Neutrophil (primary cell): ENCODE measurements around the gene MKLN1.
A peak's percentile ranks its signal among the peaks of the same experiment; 100 is the strongest.
"Not testable (repeated sequence)": the region's sequence is repeated elsewhere in the genome, so short reads cannot be mapped to it uniquely, and the experiment has no call there.

Source experiments
- H3K27ac ChIP-seq: fragments of 200-600 bp; sonication (generic); 2 replicates; pipeline ENCODE4 v1.5.1; 2016; ENCODE audit warnings: mild to moderate bottlenecking, moderate library complexity
- H3K27me3 ChIP-seq: fragments of 200-600 bp; sonication (generic); 2 replicates; pipeline ENCODE4 v1.6.0; 2016; ENCODE audit warnings: mild to moderate bottlenecking
- H3K36me3 ChIP-seq: fragments of 200-600 bp; sonication (generic); 2 replicates; pipeline ENCODE4 v1.5.1; 2017
- H3K4me1 ChIP-seq, 2 experiments: fragments of 200-600 bp in 1 of 2; sonication (generic) in 1 of 2; 1 replicate in 1 of 2; 2 replicates in 1 of 2; pipeline versions ENCODE4 v1.5.1 to v1.6.1; 2013 to 2016; ENCODE audit warnings: low read depth in 1 of 2, low read length in 1 of 2, mild to moderate bottlenecking in 1 of 2, moderate library complexity in 1 of 2; ENCODE audit not compliant: control insufficient read depth in 1 of 2, insufficient read depth in 1 of 2
- H3K4me3 ChIP-seq, 2 experiments: fragments of 200-600 bp in 1 of 2; sonication (generic) in 1 of 2; 1 replicate in 1 of 2; 2 replicates in 1 of 2; pipeline ENCODE4 v1.5.1; 2013 to 2016; ENCODE audit warnings: low read depth in 1 of 2, low read length in 1 of 2, mild to moderate bottlenecking in 1 of 2, moderate library complexity in 1 of 2
- H3K9me3 ChIP-seq: fragments of 200-600 bp; sonication (generic); 2 replicates; pipeline ENCODE4 v1.5.1; 2016
- TF ChIP-seq, protein P1 (sequence below): fragments of 200-600 bp; sonication (generic); IDR thresholded peaks from 2 replicates; pipeline ENCODE4 v1.5.1; 2016; ENCODE audit warnings: antibody characterized with exemption

The MKLN1 gene

DNA sequence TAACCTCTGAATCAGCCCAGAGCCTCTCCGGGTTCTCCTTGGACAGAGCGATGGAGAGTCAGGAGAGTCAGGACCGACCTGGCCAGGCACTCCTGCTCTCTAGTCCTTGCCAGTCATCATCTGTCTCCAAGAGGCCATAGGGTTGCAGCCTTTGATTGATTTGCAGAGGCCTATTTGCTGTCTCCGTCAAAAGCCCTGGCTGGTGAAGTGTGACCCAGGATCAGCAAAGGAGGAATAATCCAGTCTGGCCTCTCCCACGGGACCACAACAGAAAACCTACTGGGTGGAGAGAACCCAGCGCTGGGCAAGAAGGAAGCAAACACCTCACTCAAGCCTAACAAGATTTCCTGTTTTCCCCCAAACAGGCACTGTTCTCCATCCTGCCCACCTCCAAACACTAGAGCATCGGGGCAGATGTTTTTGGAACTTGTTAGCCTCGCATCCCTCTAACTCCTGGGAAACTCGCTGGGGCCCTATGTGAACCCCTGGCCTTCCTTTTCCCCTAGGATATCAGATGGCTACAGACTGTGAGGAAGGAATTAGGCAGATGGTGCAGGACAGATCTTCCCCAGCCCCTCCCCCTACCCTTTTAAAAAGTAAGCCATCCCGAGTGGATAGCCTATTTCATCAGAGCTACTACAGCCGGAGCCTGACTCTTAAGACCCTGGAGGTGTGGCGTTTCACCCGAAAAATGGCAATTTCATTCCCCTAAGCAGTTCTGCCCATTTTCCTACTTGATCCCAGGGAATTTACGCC, 174.4 kb downstream of the MKLN1 start:
- Histone ChIP-seq H3K27me3 (no peaks in the 10 kb centered on the region), H3K36me3 (peaks cover 25% of the 10 kb centered on the region), H3K9me3 (no peaks in the 10 kb centered on the region), H3K4me1 (no peaks in the 10 kb centered on the region), H3K4me3 (no peak overlapping the region), H3K27ac (peak overlapping the region; percentile 20)
- TF ChIP-seq, protein P1, sequence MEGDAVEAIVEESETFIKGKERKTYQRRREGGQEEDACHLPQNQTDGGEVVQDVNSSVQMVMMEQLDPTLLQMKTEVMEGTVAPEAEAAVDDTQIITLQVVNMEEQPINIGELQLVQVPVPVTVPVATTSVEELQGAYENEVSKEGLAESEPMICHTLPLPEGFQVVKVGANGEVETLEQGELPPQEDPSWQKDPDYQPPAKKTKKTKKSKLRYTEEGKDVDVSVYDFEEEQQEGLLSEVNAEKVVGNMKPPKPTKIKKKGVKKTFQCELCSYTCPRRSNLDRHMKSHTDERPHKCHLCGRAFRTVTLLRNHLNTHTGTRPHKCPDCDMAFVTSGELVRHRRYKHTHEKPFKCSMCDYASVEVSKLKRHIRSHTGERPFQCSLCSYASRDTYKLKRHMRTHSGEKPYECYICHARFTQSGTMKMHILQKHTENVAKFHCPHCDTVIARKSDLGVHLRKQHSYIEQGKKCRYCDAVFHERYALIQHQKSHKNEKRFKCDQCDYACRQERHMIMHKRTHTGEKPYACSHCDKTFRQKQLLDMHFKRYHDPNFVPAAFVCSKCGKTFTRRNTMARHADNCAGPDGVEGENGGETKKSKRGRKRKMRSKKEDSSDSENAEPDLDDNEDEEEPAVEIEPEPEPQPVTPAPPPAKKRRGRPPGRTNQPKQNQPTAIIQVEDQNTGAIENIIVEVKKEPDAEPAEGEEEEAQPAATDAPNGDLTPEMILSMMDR, result no peak

DNA sequence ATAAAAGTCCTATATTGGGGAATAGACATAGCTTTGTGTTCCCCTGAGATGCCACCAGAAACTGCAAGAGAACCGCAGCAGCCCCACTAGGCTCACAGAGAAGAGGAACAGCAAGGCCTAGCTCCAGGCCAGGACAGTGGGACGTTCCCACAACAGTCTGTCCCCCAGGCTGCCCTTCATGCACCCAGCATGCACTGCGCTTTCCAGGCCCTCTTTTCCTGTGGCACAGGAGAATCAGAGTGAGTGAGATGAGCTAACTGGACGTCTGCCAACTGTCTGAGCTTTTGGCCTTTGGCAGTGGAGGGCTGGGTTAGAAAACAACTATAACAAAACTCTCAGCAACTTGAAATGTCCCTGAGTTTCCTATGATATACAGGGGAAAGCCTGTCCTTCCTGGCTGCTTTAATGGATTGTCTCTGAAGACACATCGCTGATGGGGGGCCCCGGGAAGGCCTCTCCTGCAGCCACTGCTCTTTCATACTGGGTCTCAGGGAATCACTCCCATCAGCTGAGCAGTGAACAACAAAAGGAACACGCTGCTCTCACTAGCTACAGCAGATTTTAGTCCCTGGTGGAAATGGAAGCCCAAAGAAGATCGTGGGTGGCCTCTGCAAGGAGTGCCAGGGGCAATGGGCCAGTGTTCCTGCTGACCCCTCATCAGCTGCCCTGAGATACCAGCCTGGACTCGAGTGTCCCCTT, 175.3 kb downstream of the MKLN1 start:
- Histone ChIP-seq H3K27me3 (peaks cover 3% of the 10 kb centered on the region), H3K36me3 (peaks cover 17% of the 10 kb centered on the region), H3K9me3 (no peaks in the 10 kb centered on the region), H3K27ac (no peak overlapping the region), H3K4me1 (peaks cover 0 to 1% of the 10 kb centered on the region in 2 experiments), H3K4me3 (no peak overlapping the region)
- TF ChIP-seq, protein P1, result no peak

DNA sequence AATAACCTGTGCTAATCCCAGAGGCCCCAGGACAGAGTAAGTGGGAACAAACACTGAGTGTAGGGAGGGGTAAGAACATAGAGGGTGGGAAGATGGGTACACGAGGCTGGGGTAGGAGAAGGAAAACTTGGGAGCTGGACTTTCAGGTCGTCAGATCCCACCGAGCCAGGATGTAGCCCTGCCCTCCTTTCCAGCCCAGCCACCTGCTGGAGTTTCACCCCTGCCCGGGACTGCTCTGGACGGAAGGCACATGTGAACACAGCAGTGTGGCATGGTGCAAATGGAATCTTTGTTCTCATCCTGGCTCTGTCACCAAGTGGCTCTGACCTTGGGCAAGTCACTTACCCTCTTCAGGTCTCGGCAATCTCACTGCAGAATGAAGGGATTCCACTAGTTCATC, 176.0 kb downstream of the MKLN1 start:
- Histone ChIP-seq H3K36me3 (peaks cover 13% of the 10 kb centered on the region), H3K27me3 (peaks cover 7% of the 10 kb centered on the region), H3K27ac (no peak overlapping the region), H3K9me3 (no peaks in the 10 kb centered on the region), H3K4me3 (no peak overlapping the region), H3K4me1 (peaks cover 0 to 3% of the 10 kb centered on the region in 2 experiments)
- TF ChIP-seq, protein P1, result no peak

DNA sequence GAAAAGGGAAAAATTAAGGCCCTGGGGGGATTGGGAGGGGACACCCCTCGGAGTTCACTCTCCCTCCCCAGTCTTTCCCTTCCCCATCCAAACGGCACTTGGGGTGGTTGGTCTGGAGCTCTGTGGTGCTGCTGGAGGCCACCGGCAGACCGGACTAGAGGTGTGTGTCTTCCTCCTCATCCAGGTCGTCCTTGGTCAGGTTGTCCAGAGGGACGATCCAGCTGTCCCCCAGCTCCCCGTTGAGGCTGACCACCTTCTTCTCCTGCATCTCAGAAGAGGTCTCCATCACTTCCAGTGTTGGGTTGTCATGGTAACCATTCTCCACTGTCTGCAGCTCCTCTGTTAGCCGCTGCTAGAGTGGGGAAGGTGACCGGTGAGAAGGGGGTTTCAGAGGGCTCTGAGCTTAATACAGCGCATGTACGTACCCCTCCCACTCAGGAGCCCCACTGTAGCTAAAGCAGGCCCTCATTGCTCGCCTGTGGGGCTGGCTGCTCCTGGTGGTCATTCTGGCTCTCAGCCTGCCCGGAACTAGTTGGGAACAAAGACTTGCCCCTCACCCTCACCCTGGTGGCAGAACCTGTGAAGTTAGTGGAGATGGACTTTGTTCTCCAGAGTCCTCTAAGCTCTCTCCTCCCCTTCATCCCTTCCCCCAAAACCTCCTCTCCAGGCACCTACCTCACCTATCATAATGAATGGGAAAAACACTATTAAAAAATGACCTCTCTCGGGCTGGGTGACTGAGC, 176.7 kb downstream of the MKLN1 start:
- H3K36me3 ChIP-seq, result peaks cover 8% of the 10 kb centered on the region
- H3K4me3 ChIP-seq, result no peak overlapping the region
- H3K27me3 ChIP-seq, result peaks cover 14% of the 10 kb centered on the region
- TF ChIP-seq, protein P1, result no peak
- H3K9me3 ChIP-seq, result no peaks in the 10 kb centered on the region
- H3K27ac ChIP-seq, result no peak overlapping the region
- H3K4me1 ChIP-seq, result peaks cover 0 to 3% of the 10 kb centered on the region in 2 experiments

DNA sequence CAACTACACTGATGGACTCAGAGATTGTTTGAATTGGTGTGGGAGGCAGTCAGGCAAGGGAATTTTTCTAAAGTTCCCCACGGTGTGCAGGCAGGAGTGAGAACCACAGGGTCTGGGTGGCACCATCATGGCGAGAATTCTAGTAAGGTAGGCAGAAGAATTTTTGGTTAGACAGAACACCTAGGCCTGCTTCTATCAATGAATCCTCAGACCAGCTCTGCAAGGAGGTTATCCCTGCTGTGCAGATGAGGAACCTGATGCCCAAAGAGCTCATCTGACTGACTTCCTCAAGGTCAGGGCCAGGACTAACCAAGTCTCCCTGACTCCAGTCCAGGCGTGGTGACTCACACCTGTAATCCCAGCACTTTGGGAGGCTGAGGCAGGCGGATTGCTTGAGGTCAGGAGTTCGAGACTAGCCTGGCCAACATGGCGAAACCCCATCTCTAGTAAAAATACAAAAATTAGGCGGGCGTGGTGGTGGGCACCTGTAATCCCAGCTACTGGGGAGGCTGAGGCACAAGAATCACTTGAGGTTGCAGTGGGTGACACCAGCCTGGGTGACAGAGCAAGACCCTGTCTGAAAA, 177.5 kb downstream of the MKLN1 start:
- peaks cover 14% of the 10 kb centered on the region for H3K27me3 ChIP-seq
- H3K36me3 ChIP-seq, H3K9me3 ChIP-seq, H3K27ac ChIP-seq, H3K4me3 ChIP-seq, H3K4me1 ChIP-seq: not testable (repeated sequence)
